ENCODE measurements around the gene CREB3L2.
"Not testable (repeated sequence)": the region's sequence is repeated elsewhere in the genome, so short reads cannot be mapped to it uniquely, and the experiment has no call there.

CREB3L2 gene

DNA sequence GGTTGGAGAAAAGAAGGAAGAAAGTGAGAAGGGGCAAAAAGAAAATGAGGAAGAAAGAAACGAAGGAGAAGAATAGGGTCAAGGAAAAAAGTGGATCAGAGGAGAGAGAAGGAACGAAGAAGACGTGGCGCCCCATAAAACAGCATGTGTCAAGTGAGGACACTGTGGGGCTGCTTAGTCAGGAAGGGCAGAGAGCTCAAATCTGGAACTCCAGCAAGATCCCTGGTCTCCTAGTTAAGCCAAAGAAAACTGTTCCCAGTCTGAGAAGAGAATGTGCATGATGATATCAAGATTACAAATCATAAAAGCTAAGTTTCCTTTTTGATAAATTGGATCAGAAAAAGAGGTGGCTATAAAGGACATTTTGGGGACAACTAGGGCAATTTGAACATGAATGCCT lies 33.0 kb downstream of the CREB3L2 start:
- DNase-seq (ENCODE audit: low read depth), result no peak

GRCh38 chr7:137968339-137968738 lies 33.5 kb downstream of the CREB3L2 start:
- DNase-seq (ENCODE audit: low read depth), result not testable (repeated sequence)

- DNase-seq (ENCODE audit: low read depth), result no peak
These were observed 34.5 kb downstream of the CREB3L2 start for GRCh38 chr7:137967143-137968018.

- no peak for DNase-seq (ENCODE audit: low read depth)
These were observed 35.2 kb downstream of the CREB3L2 start for GRCh38 chr7:137966641-137967142.

DNA sequence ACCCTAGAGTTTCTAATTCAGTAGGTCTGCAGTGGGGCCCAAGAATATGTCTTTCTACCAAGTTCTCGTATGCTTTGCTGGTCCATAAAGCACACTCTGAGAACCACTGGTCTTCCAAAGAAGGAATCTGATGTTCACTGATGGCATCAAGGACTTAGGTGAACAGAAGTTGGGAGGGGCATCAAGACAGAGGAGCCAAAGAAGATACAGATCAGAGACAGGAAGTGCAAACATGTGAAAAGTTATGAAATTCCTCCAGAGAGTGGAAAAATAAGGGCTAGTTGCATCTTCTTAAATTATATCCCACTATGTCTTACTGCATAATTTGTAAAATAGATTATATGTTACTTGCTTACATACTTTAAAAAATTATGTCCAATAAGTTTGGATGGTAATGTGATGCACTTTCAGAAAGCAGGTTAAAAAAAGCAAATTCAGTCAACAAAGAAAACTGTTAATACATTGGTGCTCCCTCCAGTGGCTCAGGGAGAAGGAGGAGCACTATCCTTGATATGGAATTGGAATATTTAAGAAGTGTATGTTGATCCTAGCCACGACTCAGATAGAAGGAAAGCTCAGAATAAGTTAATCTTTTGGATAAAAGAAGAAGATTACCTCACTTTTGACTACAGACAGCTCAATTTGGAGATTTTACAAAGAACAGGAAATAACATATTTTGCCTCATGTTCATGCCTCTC lies 35.8 kb downstream of the CREB3L2 start:
- no peak for DNase-seq (ENCODE audit: low read depth)

- DNase-seq (ENCODE audit: low read depth), result no peak
These were observed 36.9 kb downstream of the CREB3L2 start for GRCh38 chr7:137964824-137965545.

- DNase-seq (ENCODE audit: low read depth), result no peak
These were observed 38.9 kb downstream of the CREB3L2 start for GRCh38 chr7:137962875-137963507.

DNA sequence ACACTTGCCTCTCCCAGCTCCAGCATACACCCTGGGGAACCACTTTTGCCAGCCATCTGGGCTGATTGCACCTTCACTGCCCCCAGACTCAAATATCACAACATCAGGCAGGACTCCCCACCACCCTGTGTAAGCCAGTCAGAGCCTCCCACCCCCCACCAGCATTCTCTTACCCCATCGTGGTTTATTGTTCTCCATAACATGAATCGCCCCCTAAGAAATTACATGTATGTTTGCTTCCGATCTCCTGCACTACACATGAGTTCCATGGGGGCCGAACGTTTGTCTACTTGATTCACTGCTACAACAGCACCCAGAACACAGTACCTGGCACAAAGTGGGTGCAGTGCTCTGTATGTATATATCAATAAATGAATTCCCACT lies 39.4 kb downstream of the CREB3L2 start:
- no peak for DNase-seq (ENCODE audit: low read depth)

DNA sequence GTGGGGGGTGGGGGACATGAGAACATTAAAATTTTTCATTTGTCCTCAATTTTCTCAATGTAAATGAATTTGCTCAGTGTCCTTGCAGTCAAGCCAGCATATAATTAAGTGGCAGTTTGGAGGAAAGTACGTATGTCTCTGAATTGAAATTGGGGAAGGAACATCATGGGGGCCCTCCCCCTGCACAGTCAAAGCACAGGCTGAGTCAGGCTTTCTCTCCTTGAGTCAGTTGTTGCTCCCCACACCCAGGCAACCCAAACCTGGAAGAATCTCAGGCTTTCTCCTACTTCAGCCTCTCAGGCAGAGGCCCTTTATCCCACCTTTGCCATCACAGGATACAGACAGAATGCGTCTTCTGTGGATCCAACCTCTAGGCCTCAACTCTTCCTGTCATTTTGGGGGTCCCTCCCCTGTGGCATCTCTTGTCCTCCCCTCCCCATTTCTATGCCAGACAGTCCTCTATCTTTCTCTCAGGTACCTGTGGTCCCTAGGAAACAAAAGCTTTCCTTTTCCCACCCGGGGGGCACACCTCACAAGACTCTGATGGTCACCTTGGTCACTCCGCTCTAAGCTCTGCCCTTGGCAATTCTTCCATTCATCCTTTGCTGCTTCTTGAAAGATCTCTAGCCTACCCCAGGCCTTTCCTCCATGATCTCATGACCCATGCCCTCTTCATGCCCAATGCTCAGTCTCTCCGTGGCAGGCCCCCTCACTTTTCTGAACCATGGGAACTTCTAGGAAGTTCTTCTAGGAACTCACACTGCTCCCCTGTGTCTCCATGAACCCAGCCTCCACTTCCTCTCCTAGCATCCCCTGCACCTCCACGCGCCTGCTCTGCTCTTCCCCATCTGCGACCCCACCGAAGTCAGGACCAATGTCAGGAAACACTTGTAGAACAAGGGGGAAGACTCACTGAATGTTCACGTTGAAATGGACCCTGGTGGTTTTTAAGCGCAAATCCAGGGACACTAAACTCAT lies 40.4 kb downstream of the CREB3L2 start:
- DNase-seq (ENCODE audit: low read depth), result no peak

DNA sequence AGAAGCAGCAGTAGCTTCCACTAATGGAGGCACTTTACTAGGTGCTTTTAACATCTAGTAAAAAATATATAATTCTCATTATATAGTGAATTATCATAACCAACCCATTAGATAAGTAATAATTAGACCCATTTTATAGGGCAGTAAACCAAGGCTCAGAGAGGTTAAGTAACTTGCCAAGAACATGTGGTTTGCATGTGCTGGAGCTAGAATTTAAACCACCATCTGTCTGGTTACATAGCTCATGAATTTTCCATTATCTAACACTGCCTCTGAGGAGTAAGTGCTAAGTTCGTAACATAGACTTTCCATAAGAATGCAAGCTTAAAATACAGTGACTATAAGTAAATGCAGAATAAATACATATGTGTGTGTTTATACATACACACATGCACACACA lies 41.9 kb downstream of the CREB3L2 start:
- DNase-seq (ENCODE audit: low read depth), result no peak

DNA sequence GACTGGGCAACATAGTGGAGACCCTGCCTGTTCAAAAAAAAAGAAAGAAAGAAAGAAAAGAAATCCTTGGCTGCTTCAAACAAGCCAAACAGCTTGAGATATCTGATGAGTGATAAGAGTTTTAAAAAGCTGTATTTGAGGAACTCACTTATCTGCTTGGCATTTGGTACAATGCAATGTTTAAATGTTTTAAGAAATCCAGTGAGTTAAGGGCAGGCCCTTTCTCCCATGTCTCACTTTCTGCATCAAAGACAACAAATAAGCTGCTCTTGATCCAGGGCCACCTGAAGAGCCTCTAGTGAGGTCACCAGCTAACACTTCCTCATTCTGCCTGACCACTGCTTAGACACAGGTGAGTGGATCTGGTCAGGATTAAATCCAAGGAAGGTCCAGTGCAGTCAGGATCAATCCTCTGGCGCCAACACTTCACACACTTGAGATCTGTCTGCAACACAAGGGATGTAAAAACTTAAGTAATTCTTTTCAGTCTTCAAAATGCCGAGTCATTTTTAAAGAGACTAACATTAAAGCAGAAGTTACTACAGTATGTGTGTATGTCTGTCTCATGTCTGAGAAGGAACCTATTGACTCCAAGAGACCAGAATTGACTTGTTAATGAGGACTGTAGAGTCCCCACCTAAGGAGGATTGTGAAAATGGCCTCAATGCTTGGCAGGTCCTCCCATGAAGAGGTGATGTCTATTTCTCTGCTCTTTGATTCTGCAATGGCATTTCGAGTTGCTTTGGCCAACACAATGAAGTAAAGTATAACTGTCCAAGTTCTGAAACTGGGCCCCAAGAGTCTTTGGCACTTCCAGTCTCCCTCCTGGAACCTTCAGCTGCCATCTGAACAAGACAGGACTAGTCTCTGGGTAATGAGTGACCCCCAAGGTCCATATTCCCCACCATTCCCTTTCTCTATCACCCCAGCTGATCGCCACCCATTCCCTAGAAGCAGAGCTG lies 43.1 kb downstream of the CREB3L2 start:
- DNase-seq (ENCODE audit: low read depth), result no peak

DNA sequence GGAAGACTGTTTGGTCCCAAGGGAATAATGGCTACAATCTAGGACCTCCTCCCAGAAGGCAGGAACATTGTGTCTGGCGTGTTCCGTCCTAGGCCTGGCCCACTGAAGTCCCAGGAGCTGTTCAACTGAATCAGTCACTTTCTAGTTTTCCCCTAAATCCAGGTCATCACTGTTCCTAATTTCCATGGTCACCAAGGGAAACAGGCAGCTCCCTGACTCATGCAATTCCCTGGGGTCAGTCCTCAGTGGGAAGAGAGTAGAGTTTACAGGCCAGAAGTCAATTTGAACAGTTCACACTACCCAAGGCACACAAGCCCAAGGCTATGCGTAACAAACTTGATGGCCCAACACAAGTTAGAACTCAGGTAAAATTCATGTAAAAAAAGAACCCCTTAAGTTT lies 44.0 kb downstream of the CREB3L2 start:
- no peak for DNase-seq (ENCODE audit: low read depth)

GRCh38 chr7:137956591-137956990 lies 45.3 kb downstream of the CREB3L2 start:
- no peak for DNase-seq (ENCODE audit: low read depth)

GRCh38 chr7:137956183-137956582 lies 45.7 kb downstream of the CREB3L2 start:
- no peak for DNase-seq (ENCODE audit: low read depth)

DNA sequence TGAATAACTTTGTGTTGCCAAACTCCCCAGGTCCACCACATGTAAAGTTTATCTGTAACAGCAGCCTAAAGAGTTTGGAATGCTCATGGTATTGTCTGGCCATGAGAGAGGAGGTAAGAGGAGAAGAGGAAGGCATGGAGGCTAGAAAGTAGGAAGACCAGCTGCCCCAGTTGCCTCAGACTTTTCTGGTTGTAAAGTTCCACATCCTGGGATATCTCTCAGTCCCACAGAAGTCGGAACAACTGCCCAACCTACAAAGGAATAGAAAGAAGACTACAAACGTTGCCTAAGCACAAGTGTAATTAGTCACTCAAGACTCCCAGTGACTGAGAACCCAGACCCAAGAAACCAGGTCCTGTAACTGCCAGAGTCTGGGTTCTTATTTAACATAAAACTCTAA lies 47.3 kb downstream of the CREB3L2 start:
- no peak for DNase-seq (ENCODE audit: low read depth)

GRCh38 chr7:137953665-137954470 lies 48.0 kb downstream of the CREB3L2 start:
- no peak for DNase-seq (ENCODE audit: low read depth)

DNA sequence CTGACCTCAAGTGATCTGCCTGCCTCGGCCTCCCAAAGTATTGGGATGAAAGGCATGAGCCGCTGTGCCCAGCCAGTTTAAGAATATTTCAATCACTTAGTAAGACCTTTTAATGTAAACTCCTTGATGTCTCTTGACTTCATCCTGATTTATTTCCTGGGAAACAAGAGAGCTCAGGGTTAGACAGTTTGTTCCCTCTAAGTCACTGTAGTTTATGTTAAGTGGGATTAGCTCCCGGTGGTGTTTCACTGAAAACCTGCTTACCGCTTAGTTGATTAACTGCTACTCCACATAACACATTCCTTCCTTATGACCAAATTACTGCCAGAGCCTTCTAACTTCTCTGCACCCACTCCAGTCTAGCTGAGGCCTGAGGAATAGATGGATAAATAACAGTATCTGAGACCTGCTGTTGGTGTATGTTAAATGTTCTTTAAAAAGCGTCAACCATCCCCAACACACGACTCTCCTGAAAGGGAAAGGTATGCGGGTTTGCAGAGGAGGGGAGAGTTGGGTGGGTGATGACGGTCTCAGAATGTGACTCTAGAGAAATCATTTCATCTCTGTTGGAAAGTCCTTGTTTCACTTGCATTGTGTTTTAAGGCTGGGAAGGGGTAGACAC lies 48.7 kb downstream of the CREB3L2 start:
- DNase-seq (ENCODE audit: low read depth), result no peak

DNA sequence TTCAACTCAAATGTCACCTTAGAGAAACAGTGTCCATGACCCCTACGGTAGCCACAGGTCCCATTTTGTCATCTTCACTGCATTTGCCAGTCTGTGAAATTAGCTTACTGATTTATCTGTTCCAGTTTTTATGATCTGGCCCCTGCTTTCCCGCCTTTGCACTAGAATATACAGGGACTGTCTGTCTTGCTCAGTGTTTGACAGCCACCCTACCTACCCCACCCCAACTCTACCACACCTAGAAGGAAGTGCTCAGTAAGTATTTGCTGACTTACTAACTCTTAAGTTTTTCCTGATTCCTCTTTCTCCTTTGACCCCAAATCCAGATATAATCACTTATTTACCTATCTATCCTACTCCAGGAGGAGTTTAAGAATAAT lies 49.5 kb downstream of the CREB3L2 start:
- DNase-seq (ENCODE audit: low read depth), result no peak

Data from activated T-helper 9 cell treated with anti-CD3 and anti-CD28 coated beads, Interleukin-2, amount 50 U/mL, for 16 hours (primary cell).